Neural cell (in vitro differentiated cells): ENCODE results near the gene PCGF5. TPM values are rescaled to one million over a fixed set of nuclear protein-coding genes. Genes with fewer than 3 reads are reported as not detected.

Experiments used
- H2AFZ ChIP-seq: fragments of 200-600, 300-800 bp; sonication (generic), shearing (Covaris generic); 2 replicates; pipeline ENCODE4 v1.6.0; 2014; ENCODE audit warnings: low read depth, mild to moderate bottlenecking, antibody characterized with exemption, low read length, moderate library complexity
- H3F3A ChIP-seq: fragments of 200-600 bp; shearing (Covaris generic); 2 replicates; pipeline ENCODE4 v1.6.1; 2016; ENCODE audit warnings: mild to moderate bottlenecking, moderate library complexity, mixed read lengths, antibody characterized with exemption, low read length; ENCODE audit not compliant: insufficient read depth, poor library complexity, severe bottlenecking
- H3K27ac ChIP-seq: fragments of 200-600, 300-800 bp; sonication (generic), shearing (Covaris generic); 2 replicates; pipeline ENCODE4 v1.5.1; 2014; ENCODE audit warnings: mild to moderate bottlenecking, low read length, moderate library complexity
- H3K27me3 ChIP-seq: fragments of 300-800, 200-600 bp; sonication (generic), shearing (Covaris generic); 2 replicates; pipeline ENCODE4 v1.6.0; 2014; ENCODE audit warnings: mild to moderate bottlenecking, low read depth, low read length, moderate library complexity; ENCODE audit not compliant: insufficient read depth
- H3K36me3 ChIP-seq: fragments of 300-800, 200-600 bp; sonication (generic), shearing (Covaris generic); 2 replicates; pipeline ENCODE4 v1.5.1; 2014; ENCODE audit warnings: mild to moderate bottlenecking, antibody characterized with exemption, low read length, moderate library complexity; ENCODE audit not compliant: insufficient read depth
- H3K4me2 ChIP-seq: fragments of 300-800, 200-600 bp; sonication (generic), shearing (Covaris generic); 2 replicates; pipeline ENCODE4 v1.6.0; 2014; ENCODE audit warnings: mild to moderate bottlenecking, low read length
- H3K4me3 ChIP-seq: fragments of 300-800, 200-600 bp; sonication (generic), shearing (Covaris generic); 2 replicates; pipeline ENCODE4 v1.5.1; 2014; ENCODE audit warnings: mild to moderate bottlenecking, low read length, moderate library complexity
- H3K79me2 ChIP-seq: fragments of 200-600 bp; shearing (Covaris generic); replicated peaks from 2 replicates; pipeline ENCODE4 v1.6.0; 2014; ENCODE audit warnings: mild to moderate bottlenecking, low read length, moderate library complexity; ENCODE audit not compliant: insufficient read depth
- H3K9ac ChIP-seq: fragments of 300-800, 200-600 bp; sonication (generic), shearing (Covaris generic); 2 replicates; pipeline ENCODE4 v1.6.1; 2016; ENCODE audit warnings: mild to moderate bottlenecking, low read length, mixed read lengths
- H3K9me2 ChIP-seq: fragments of 200-600 bp; shearing (Covaris generic); 2 replicates; pipeline ENCODE4 v1.6.1; 2016; ENCODE audit warnings: mild to moderate bottlenecking, low read length, mixed read lengths; ENCODE audit not compliant: insufficient read depth
- H3K9me3 ChIP-seq: fragments of 200-600, 300-800 bp; sonication (generic), shearing (Covaris generic); 2 replicates; pipeline ENCODE4 v1.6.1; 2016; ENCODE audit warnings: mild to moderate bottlenecking, mixed run types, low read length, moderate library complexity, mixed read lengths
- H4K20me1 ChIP-seq: fragments of 200-600 bp; shearing (Covaris generic); 2 replicates; pipeline ENCODE4 v1.6.1; 2016; ENCODE audit warnings: mild to moderate bottlenecking, mixed run types; ENCODE audit not compliant: insufficient read depth
- EP300 ChIP-seq: fragments of 450-650 bp; conservative IDR thresholded peaks from 2 replicates; pipeline ENCODE4 v1.6.1; 2014; ENCODE audit warnings: antibody characterized with exemption, mild to moderate bottlenecking, moderate library complexity; ENCODE audit not compliant: poor library complexity, severe bottlenecking
- EZH2 ChIP-seq: fragments of 200-600, 300-800 bp; shearing (Covaris generic), sonication (generic); IDR thresholded peaks from 2 replicates; pipeline ENCODE4 v1.6.1; 2014; ENCODE audit warnings: antibody characterized with exemption, low read length, borderline replicate concordance, mild to moderate bottlenecking; ENCODE audit not compliant: insufficient read depth, poor library complexity, severe bottlenecking
- MXI1 ChIP-seq: fragments of 450-650 bp; conservative IDR thresholded peaks from 2 replicates; pipeline ENCODE4 v1.6.1; 2014; ENCODE audit warnings: antibody characterized with exemption, mild to moderate bottlenecking; ENCODE audit not compliant: poor library complexity, severe bottlenecking
- POLR2AphosphoS5 ChIP-seq: IDR thresholded peaks from 2 replicates; pipeline ENCODE4 v1.6.1; 2012
- RAD21 ChIP-seq: fragments of 450-650 bp; conservative IDR thresholded peaks from 2 replicates; pipeline ENCODE4 v1.6.1; 2014; ENCODE audit warnings: antibody characterized with exemption, mild to moderate bottlenecking, moderate library complexity
- SMC3 ChIP-seq: fragments of 450-650 bp; conservative IDR thresholded peaks from 2 replicates; pipeline ENCODE4 v1.6.1; 2014; ENCODE audit warnings: antibody characterized with exemption, mild to moderate bottlenecking, moderate library complexity; ENCODE audit not compliant: poor library complexity
- TAF1 ChIP-seq: IDR thresholded peaks from 2 replicates; pipeline ENCODE4 v1.6.1; 2012; ENCODE audit warnings: low read depth
- polyA minus RNA-seq: library from RNA; depleted of rRNA, polyadenylated mRNA; stranded (reverse); fragments of >200 nt; gene quantifications from 2 replicates; pipeline ENCODE4 v1.2.3, GENCODE V29; 2014
- polyA plus RNA-seq: library from polyadenylated mRNA; depleted of rRNA; stranded (reverse); fragments of >200 nt; gene quantifications from 2 replicates; pipeline ENCODE4 v1.2.3, GENCODE V29; 2014
- TF ChIP-seq, protein P1 (sequence below): IDR thresholded peaks from 2 replicates; pipeline ENCODE4 v1.6.1; 2012; ENCODE audit warnings: borderline replicate concordance
- TF ChIP-seq, protein P2 (sequence below): fragments of 450-650 bp; IDR thresholded peaks from 2 replicates; pipeline ENCODE4 v1.5.1; 2014; ENCODE audit warnings: antibody characterized with exemption, mild to moderate bottlenecking, moderate library complexity; ENCODE audit not compliant: poor library complexity, severe bottlenecking

Gene PCGF5
- polyA plus RNA-seq (4.6 and 5.6 TPM in 2 replicates), polyA minus RNA-seq (18.3 and 23.8 TPM in 2 replicates)

DNA sequence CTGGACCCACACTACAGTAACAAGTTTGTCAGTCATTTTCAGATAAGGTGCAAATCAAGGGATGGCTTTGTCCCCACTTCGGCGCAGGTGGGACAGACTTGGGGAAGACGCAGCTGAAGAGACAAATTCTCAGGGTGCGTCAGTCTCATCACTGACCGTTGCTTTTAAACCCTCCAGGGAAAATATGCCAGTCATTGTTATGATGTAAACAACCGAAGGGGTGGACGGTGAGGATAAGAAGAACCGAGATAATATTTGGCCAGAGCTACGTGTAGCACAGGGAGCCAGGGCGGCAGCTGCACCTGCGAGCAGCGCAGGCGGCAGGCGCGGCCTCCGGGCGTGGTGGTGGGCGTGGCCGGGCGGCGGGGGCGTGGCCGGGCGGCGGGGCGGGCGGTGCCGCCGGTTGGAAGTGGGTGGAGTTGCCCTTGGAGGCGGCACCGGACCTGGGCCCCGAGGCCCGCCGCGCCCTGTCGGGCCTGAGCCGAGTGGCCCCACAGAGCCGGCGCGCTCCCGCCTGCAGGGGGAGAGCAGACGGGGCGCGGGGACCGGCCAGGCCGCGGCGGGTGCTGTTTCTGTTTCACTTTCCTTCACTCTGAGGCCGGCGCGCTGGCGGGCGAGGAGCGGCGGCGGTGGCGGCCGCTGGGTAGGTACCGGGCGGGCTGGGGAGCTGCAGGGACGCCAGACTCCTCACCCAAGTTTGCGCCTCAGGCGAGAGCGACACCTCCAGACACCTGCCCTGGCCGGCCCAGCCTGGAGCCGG is at the start of gene PCGF5:
Gene PCGF5, plus strand, starts transcription at position 470 of the 760 bp plus-strand sequence. CDS start 2,209 bp downstream, outside the sequence.
- peak within 1 kb of the TSS; percentile 77 for H3K4me2 ChIP-seq
- TF ChIP-seq TAF1 (no peak), MXI1 (peak; percentile 33)
- TF ChIP-seq, protein P1, sequence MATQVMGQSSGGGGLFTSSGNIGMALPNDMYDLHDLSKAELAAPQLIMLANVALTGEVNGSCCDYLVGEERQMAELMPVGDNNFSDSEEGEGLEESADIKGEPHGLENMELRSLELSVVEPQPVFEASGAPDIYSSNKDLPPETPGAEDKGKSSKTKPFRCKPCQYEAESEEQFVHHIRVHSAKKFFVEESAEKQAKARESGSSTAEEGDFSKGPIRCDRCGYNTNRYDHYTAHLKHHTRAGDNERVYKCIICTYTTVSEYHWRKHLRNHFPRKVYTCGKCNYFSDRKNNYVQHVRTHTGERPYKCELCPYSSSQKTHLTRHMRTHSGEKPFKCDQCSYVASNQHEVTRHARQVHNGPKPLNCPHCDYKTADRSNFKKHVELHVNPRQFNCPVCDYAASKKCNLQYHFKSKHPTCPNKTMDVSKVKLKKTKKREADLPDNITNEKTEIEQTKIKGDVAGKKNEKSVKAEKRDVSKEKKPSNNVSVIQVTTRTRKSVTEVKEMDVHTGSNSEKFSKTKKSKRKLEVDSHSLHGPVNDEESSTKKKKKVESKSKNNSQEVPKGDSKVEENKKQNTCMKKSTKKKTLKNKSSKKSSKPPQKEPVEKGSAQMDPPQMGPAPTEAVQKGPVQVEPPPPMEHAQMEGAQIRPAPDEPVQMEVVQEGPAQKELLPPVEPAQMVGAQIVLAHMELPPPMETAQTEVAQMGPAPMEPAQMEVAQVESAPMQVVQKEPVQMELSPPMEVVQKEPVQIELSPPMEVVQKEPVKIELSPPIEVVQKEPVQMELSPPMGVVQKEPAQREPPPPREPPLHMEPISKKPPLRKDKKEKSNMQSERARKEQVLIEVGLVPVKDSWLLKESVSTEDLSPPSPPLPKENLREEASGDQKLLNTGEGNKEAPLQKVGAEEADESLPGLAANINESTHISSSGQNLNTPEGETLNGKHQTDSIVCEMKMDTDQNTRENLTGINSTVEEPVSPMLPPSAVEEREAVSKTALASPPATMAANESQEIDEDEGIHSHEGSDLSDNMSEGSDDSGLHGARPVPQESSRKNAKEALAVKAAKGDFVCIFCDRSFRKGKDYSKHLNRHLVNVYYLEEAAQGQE = no peak
- H3K27me3 ChIP-seq = peaks cover 25% of the 10 kb centered on the region
- no peak within 1 kb of the TSS for H3K27ac ChIP-seq
- H3K36me3 ChIP-seq = no peaks in the 10 kb centered on the region
- no peak within 1 kb of the TSS for H2AFZ ChIP-seq
- no peaks in the 10 kb centered on the region for H4K20me1 ChIP-seq
- H3K9me2 ChIP-seq = no peaks in the 10 kb centered on the region
- peak within 1 kb of the TSS; percentile 64 for H3K9ac ChIP-seq
- no peaks in the 10 kb centered on the region for H3F3A ChIP-seq
- H3K9me3 ChIP-seq = no peaks in the 10 kb centered on the region
- no peaks in the 10 kb centered on the region for H3K79me2 ChIP-seq
- peak within 1 kb of the TSS; percentile 81 for H3K4me3 ChIP-seq

DNA sequence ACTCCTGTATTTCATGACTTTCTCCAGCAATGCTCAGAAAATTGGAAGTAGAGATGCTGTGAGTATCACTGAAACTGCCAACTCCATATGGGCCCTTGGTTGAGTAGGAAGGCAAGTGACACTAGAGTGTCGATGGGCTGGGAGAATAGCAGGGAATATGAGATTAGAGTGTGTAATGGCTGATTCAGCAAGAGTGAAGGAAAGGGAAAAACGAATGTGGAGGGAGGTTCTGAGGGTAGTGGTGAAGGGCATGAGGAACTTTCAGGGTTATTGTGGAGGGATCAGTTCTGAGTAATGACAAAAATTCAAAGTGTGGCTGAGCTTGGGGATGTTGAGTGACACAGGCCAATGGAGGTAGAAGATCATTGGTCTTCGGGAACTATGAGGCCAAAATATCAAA is 49.0 kb upstream of the PCGF5 start:
- H3K9me2 ChIP-seq = no peaks in the 10 kb centered on the region
- H3F3A ChIP-seq = no peaks in the 10 kb centered on the region
- H4K20me1 ChIP-seq = no peaks in the 10 kb centered on the region
- no peak for TF ChIP-seq SMC3
- TF ChIP-seq, protein P2, sequence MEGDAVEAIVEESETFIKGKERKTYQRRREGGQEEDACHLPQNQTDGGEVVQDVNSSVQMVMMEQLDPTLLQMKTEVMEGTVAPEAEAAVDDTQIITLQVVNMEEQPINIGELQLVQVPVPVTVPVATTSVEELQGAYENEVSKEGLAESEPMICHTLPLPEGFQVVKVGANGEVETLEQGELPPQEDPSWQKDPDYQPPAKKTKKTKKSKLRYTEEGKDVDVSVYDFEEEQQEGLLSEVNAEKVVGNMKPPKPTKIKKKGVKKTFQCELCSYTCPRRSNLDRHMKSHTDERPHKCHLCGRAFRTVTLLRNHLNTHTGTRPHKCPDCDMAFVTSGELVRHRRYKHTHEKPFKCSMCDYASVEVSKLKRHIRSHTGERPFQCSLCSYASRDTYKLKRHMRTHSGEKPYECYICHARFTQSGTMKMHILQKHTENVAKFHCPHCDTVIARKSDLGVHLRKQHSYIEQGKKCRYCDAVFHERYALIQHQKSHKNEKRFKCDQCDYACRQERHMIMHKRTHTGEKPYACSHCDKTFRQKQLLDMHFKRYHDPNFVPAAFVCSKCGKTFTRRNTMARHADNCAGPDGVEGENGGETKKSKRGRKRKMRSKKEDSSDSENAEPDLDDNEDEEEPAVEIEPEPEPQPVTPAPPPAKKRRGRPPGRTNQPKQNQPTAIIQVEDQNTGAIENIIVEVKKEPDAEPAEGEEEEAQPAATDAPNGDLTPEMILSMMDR = no peak
- no peak for TF ChIP-seq POLR2AphosphoS5
- TF ChIP-seq TAF1 = no peak
- no peak for TF ChIP-seq RAD21
- TF ChIP-seq MXI1 = no peak
- no peak overlapping the region for H3K9ac ChIP-seq
- no peaks in the 10 kb centered on the region for H3K27me3 ChIP-seq
- no peak overlapping the region for H2AFZ ChIP-seq
- no peak overlapping the region for H3K27ac ChIP-seq
- H3K4me3 ChIP-seq = no peak overlapping the region
- no peak overlapping the region for H3K4me2 ChIP-seq
- peaks cover 4% of the 10 kb centered on the region for H3K9me3 ChIP-seq
- no peaks in the 10 kb centered on the region for H3K79me2 ChIP-seq
- no peaks in the 10 kb centered on the region for H3K36me3 ChIP-seq

DNA sequence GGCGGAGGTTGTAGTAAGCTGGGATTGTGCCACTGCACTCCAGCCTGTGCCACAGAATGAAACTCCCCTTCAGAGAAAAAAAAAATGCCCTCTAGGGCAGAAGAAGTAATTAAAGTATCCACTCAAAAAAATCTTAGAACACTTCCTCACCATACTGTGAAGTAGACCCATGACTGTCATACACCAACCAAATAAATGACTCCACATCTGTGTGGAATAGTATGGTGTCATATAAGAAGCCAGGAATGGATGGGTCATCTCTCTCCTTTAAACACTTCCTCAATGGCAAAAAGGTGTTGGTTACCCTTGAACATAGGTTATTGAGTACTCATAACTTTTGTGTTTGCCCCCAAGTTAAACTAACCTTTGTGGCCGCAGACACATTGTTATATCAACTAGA is 48.1 kb upstream of the PCGF5 start:
- Histone ChIP-seq H3K9me3 (peaks cover 4% of the 10 kb centered on the region), H3K9ac (no peak overlapping the region), H2AFZ (no peak overlapping the region), H3K79me2 (no peaks in the 10 kb centered on the region), H3K36me3 (no peaks in the 10 kb centered on the region), H4K20me1 (no peaks in the 10 kb centered on the region), H3K27ac (no peak overlapping the region), H3K9me2 (no peaks in the 10 kb centered on the region), H3K4me2 (no peak overlapping the region), H3F3A (no peaks in the 10 kb centered on the region), H3K4me3 (no peak overlapping the region), H3K27me3 (no peaks in the 10 kb centered on the region)
- TF ChIP-seq TAF1 (no peak), POLR2AphosphoS5 (no peak), MXI1 (no peak), SMC3 (no peak), EZH2 (no peak), RAD21 (no peak), EP300 (no peak)
- TF ChIP-seq, protein P1 = no peak
- TF ChIP-seq, protein P2 = no peak
